Left lung (tissue), 10 donors: ENCODE measurements around the gene DNMT3B. TPM values are rescaled to one million over a fixed set of nuclear protein-coding genes. Genes with fewer than 3 reads are reported as not detected.

ENCODE experiments used
- ATAC-seq: fragments of 200-7000 bp; cut with Tn5 transposase; one replicate; pipeline ENCODE4 v1.9.1; 2020; ENCODE audit warnings: moderate library complexity
- DNase-seq, 4 donors: peaks; one replicate each; pipeline ENCODE4 v3.0.0-alpha.2; 2013 to 2020
- H3K27ac ChIP-seq, 2 donors: fragments of 200-600 bp; sonication (generic) in 1 of 2; one replicate each; pipeline versions ENCODE4 v1.5.0 to v1.8.0; 2020 to 2021
- H3K27me3 ChIP-seq, 2 donors: fragments of 200-600 bp; sonication (generic) in 1 of 2; one replicate each; pipeline versions ENCODE4 v1.5.0 to v1.8.0; 2020 to 2021
- H3K36me3 ChIP-seq, 2 donors: fragments of 200-600 bp; sonication (generic) in 1 of 2; one replicate each; pipeline versions ENCODE4 v1.5.0 to v1.8.0; 2020 to 2021
- H3K4me1 ChIP-seq, 2 donors: fragments of 200-600 bp; one replicate each; pipeline ENCODE4 v1.8.0; 2021
- H3K4me3 ChIP-seq, 2 donors: fragments of 200-600 bp; sonication (generic) in 1 of 2; one replicate each; pipeline versions ENCODE4 v1.5.0 to v1.8.0; 2020 to 2021; ENCODE audit warnings: mild to moderate bottlenecking in 1 of 2
- H3K9me3 ChIP-seq, 2 donors: fragments of 200-600 bp; sonication (generic) in 1 of 2; one replicate each; pipeline versions ENCODE4 v1.5.0 to v1.8.0; 2020 to 2021
- intact Hi-C, 2 donors: fragments of 100-400 bp; cut with DNase I; formaldehyde crosslinking; loops; one replicate each; pipeline versions ENCODE4 v1.11.2 to v1.14.2; 2022
- polyA plus RNA-seq, 6 donors: library from polyadenylated mRNA; unstranded; fragments of 120-200 nt; gene quantifications; one replicate each; pipeline ENCODE4 v1.2.1, GENCODE V29; 2013; ENCODE audit not compliant: insufficient read length in 6 of 6
- total RNA-seq, 2 donors: library from RNA; stranded (reverse); fragmentation: NEBNext Ultra II Directional; extraction: Animal tissue kit (Norgen Biotek cat#: 25700); gene quantifications; one replicate each; pipeline ENCODE4 v1.2.1, GENCODE V29; 2021
- TF ChIP-seq, protein P1 (sequence below), 2 donors: fragments of 200-600 bp; sonication (generic) in 1 of 2; IDR thresholded peaks; one replicate each; pipeline versions ENCODE4 v1.5.0 to v1.8.0; 2021; ENCODE audit warnings: antibody characterized with exemption in 2 of 2
- donor health status: DM: no; HTN: yes; CAD: no.
- donor health status: DM: no; HTN: no; CAD: no.

The DNMT3B gene
- total and polyA plus RNA-seq, 8 donors = 0.86 to 8.3 (median 6.4) TPM

DNA sequence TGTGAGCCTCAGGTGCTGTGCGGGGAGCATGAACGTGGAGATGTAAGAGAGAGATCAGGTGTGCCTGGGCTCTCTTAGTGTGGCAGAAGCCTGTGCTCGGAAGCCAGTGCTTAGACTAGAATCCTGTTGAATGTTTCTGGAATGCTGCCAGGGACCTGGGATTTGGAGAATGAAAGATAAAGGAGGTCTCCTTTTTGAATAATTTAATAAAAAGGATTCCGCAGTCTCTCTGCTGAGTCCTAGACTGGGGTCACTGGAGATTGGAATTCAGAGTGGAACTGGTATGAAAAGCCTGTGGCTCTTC, 77.7 kb downstream of the DNMT3B start:
- no peak overlapping the region for H3K27ac ChIP-seq
- ATAC-seq (no peak), DNase-seq (no peak)
- intact Hi-C loops = no loop called here
- peaks cover 5 to 99% of the 10 kb centered on the region in 2 donors for H3K36me3 ChIP-seq
- no peaks in the 10 kb centered on the region for H3K9me3 ChIP-seq
- TF ChIP-seq, protein P1, sequence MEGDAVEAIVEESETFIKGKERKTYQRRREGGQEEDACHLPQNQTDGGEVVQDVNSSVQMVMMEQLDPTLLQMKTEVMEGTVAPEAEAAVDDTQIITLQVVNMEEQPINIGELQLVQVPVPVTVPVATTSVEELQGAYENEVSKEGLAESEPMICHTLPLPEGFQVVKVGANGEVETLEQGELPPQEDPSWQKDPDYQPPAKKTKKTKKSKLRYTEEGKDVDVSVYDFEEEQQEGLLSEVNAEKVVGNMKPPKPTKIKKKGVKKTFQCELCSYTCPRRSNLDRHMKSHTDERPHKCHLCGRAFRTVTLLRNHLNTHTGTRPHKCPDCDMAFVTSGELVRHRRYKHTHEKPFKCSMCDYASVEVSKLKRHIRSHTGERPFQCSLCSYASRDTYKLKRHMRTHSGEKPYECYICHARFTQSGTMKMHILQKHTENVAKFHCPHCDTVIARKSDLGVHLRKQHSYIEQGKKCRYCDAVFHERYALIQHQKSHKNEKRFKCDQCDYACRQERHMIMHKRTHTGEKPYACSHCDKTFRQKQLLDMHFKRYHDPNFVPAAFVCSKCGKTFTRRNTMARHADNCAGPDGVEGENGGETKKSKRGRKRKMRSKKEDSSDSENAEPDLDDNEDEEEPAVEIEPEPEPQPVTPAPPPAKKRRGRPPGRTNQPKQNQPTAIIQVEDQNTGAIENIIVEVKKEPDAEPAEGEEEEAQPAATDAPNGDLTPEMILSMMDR (IDR thresholded peaks at IDR 0.05) = no peak
- no peak overlapping the region for H3K4me3 ChIP-seq
- no peaks in the 10 kb centered on the region for H3K27me3 ChIP-seq
- peaks cover 0 to 8% of the 10 kb centered on the region in 2 donors for H3K4me1 ChIP-seq

GRCh38 chr20:32841174-32841573, 79.0 kb downstream of the DNMT3B start:
- H3K4me3 ChIP-seq = no peak overlapping the region
- ATAC-seq = peak; percentile 71
- H3K27ac ChIP-seq = no peak overlapping the region
- no peaks in the 10 kb centered on the region for H3K9me3 ChIP-seq
- DNase-seq = no peak
- TF ChIP-seq, protein P1 (IDR thresholded peaks at IDR 0.05) = no peak
- H3K27me3 ChIP-seq = no peaks in the 10 kb centered on the region
- intact Hi-C loops = no loop called here
- peaks cover 5 to 97% of the 10 kb centered on the region in 2 donors for H3K36me3 ChIP-seq
- peaks cover 0 to 8% of the 10 kb centered on the region in 2 donors for H3K4me1 ChIP-seq

DNA sequence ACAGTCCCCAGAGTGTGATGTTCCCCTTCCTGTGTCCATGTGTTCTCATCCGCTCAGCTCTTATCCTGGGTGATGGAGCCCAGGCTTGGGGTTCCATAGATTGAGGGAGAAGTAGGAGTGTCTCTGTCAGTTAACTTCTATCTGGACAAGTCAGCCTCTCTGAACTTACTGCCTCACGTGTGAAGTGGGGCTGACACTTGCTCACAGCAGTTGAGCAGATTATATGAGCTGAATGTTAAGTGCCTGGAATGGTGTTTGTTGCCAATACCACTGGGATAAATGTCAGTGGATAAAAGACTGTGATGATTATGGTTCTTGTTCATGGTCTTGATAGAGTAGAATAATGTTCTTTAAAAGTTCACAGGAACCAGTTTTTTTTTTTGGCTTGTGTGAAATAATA, 79.4 kb downstream of the DNMT3B start:
- Histone ChIP-seq H3K4me1 (peaks cover 0 to 8% of the 10 kb centered on the region in 2 donors), H3K36me3 (peaks cover 5 to 97% of the 10 kb centered on the region in 2 donors), H3K27me3 (no peaks in the 10 kb centered on the region), H3K4me3 (no peak overlapping the region), H3K9me3 (no peaks in the 10 kb centered on the region), H3K27ac (no peak overlapping the region)
- DNase-seq (no peak), ATAC-seq (no peak)
- TF ChIP-seq, protein P1 (IDR thresholded peaks at IDR 0.05) = no peak
- intact Hi-C loops = no loop called here

GRCh38 chr20:32842688-32843524, 80.7 kb downstream of the DNMT3B start:
- TF ChIP-seq, protein P1 (IDR thresholded peaks at IDR 0.05) = no peak
- peaks cover 5 to 97% of the 10 kb centered on the region in 2 donors for H3K36me3 ChIP-seq
- H3K4me1 ChIP-seq = peaks cover 0 to 8% of the 10 kb centered on the region in 2 donors
- DNase-seq (no peak), ATAC-seq (no peak)
- H3K27ac ChIP-seq = no peak overlapping the region
- H3K4me3 ChIP-seq = no peak overlapping the region
- intact Hi-C loops = no loop called here
- H3K27me3 ChIP-seq = no peaks in the 10 kb centered on the region
- H3K9me3 ChIP-seq = no peaks in the 10 kb centered on the region

GRCh38 chr20:32845786-32846185, 83.6 kb downstream of the DNMT3B start:
- no peak for ATAC-seq
- no peak overlapping the region for H3K27ac ChIP-seq
- TF ChIP-seq, protein P1 (IDR thresholded peaks at IDR 0.05) = no peak

More at GRCh38 chr20:32845786-32846185, 83.6 kb downstream of the DNMT3B start:
- H3K4me3 ChIP-seq = no peak overlapping the region
- H3K4me1 ChIP-seq = peaks cover 0 to 5% of the 10 kb centered on the region in 2 donors
- H3K9me3 ChIP-seq = no peaks in the 10 kb centered on the region
- H3K27me3 ChIP-seq = no peaks in the 10 kb centered on the region
- intact Hi-C loops = no loop called here
- DNase-seq = no peak
- peaks cover 0 to 97% of the 10 kb centered on the region in 2 donors for H3K36me3 ChIP-seq
